Measurements from ENCODE around the gene OXCT1.
"Not testable (repeated sequence)": the region's sequence is repeated elsewhere in the genome, so short reads cannot be mapped to it uniquely, and the experiment has no call there.

Gene OXCT1

DNA sequence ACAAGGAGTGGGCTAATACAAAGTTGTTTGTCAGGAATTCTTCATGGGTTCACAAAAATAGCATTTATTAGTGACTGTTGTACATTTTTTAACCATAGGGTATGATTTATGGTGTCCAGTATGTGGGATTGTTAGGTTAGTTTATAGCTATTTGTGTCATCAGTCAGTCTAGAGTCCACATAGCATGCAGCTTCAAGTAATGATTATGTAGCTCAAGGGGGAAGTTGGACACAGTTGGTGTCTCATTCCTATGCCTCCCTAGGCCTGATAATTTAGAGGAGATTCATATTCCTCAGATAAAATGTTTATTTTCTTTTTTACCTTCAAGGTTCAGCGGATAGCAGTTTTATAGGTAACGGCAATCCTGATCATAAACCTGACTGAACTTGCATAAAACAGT lies 153.8 kb downstream of the OXCT1 start:
- DNase-seq (ENCODE audit: low read depth, low spot score) = no peak

DNA sequence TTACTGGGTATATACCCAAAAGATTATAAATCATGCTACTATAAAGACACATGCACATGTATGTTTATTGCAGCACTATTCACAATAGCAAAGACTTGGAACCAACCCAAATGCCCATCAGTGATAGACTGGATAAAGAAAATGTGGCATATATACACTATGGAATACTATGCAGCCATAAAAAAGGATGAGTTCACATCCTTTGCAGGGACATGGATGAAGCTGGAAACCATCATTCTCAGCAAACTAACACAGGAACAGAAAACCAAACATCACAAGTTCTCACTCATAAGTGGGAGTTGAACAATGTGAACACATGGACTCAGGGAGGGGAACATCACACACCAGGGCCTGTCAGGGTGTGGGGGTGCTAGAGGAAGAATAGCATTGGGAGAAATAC lies 155.8 kb downstream of the OXCT1 start:
- DNase-seq (ENCODE audit: low read depth, low spot score) = not testable (repeated sequence)

DNA sequence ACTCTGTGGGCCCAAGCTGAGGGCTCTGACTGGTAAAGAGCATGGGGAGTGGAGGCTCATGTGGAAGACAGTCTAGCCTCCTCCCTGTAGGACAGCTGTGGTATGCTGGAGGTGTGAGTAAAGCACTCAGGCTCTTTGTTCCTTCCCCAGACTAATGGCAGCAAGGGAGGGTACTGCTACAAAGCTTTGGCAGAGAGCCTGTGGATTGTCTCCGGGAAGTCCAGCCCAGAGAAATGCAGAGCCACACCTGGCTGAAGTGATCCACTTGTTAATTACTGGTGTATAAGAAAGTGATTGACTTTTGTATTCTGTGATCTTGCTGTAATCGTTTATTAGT lies 161.7 kb downstream of the OXCT1 start:
- DNase-seq (ENCODE audit: low read depth, low spot score) = no peak

DNA sequence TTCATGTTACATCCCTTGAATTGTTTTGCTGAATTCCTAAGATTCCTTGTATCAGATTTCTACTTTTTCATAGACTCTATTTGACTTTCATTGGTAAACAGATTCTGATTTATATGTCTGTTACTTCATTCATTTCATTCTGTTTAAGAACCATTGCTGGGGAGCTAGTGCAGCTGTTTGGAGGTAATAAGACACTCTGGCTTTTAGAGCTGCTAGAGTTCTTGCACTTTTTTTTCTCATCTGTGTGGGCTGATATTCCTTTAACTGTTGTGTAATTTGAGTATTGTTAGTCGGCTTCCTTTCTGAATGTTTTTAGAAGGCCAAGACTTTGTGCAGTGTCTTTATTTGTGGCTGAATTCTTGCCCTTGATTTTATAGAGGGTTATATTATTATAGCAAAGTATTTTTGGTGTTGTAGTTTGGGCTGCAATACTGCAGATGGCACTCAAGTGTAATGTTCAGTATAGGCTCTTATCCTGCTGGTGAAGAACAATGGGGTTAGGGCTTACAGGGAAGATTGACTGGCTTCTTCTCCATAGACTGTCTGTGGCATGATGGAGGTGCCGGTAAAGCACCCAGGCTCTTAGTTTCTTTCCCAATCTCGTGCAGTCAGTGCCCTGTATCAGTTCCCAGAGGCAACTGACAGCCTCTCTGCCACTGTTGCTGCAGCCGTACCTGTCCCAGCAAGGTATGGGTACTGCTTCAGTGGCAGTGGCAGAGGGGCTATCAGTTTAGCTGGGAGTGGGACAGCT lies 162.2 kb downstream of the OXCT1 start:
- DNase-seq (ENCODE audit: low read depth, low spot score) = peak; percentile 38

DNA sequence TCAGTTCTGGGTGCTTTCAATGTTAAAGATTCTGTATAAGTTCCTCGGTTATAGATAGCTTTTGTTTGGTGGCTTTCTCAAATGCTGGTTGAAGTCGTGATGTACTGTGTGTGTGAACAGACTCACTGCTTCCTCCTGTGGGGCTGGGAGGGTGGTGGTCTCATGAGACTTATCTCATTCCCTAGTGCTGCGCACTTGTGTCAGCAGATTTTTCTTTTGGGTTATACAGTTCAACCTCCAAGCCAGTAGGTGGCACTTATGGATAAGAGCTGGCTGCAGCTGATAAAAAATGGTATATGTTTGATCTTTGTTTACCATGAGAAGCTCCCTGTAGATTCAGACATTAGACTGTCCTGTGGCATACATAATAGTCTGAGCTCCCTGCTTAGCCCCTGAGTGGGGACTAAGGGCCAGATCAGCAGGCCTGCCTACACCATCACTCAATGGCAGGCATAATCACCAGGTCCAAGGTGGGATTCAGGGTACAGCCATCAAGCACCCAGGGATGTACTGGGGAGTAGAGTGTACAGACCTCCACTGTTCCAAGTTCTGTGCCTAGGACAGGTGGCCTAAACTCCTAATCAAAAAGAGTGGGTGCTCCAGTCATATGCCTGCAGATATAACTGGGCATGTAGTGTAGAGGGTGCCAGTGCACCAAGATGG lies 174.2 kb downstream of the OXCT1 start:
- no peak for DNase-seq (ENCODE audit: low read depth, low spot score)

DNA sequence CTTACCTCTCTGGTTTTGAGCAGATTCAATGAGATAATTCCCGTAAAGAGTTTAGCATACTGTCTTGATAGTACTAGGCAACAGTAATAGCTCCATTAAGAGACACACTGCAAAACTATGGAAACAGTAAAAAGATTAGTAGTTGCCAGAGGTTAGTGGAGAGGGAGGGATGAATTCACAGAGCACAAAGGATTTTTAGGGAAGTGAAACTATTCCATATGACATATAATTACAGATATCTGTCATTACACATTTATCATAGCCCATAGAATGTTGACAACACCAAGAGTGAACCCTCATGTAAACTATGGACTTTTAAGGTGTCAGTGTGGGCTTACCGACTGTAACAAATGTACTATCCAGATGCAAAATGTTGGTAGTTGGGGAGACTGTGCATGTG lies 183.5 kb downstream of the OXCT1 start:
- DNase-seq (ENCODE audit: low read depth, low spot score) = no peak

DNA sequence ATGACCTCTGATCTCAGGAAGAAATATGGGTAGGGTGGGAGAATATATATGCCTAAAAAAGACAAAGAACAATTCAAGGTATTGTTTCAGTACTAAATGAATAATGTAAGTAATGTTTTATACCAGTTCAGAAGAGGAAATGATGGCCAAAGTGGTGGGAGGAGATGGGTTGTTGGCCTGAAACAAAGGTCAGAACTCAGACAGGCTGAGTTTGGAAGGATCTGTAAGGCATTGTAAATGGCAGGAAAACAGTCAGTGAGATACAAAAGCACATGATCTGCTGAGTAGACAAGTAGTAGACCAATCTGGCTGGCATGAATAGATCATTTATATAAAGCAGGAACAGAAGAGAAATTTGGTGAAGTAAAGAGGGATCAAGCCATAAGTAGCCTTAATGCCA lies 184.0 kb downstream of the OXCT1 start:
- no peak for DNase-seq (ENCODE audit: low read depth, low spot score)

DNA sequence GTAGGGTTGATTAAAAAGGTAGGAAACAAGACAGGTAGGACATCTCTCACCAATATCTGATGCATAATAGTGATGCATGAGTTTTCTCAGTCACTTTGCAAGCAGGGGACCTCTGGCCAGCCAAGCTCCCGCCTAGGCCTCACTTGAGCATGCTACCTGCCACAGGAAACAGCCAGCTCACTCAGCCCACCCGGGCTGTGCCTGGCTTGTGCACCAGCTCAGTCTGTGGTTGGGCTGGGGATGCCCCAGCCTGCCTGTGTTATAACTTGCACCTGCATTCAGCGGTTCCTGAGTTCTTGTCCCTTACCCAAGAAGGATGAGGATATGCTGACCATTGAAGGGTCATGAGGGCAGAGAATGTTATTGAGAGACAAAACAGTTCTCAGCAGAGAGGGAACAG lies 187.0 kb downstream of the OXCT1 start:
- DNase-seq (ENCODE audit: low read depth, low spot score) = no peak

DNA sequence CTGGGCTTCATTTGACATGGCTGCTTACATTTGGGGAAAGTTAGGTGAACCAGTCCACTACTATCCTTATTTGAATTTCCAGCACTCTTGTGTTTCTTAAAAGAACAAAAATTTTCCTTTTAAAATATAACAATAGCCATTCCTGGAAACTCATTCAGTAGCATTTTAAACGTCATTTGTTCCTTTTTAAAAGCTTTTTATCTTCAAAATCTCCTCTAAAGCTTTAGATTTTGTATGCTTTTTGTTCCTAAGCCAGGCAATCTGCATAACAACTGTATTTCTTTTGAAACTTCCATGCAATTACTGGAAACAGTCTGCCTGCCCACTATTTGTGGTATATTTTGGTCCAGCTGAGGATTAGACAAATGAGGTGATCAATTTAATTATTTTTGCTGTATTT lies 187.6 kb downstream of the OXCT1 start:
- no peak for DNase-seq (ENCODE audit: low read depth, low spot score)

DNA sequence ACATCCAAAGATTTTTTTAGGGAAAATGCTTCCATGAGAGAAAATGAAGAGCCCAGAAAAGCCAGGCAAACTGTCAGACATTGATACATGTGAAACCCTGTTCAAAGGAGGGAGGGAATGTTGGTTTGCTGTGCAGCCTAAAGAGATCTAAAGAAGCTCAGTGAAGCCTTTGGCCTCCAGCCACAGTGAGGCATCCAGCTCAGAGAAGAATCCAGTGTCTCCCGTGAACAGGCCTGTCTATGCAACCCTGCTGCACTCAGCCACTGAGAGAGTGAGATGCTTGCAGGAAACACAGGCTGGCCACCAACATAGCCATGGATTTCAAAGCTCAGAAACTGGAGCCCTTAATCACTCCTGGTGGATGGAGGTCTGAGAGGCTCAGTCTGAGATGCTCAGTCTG lies 188.4 kb downstream of the OXCT1 start:
- DNase-seq (ENCODE audit: low read depth, low spot score) = no peak

Data from iPS DF 19.7 (cell line).